Stimulated activated CD8-positive, alpha-beta memory T cell treated with anti-CD3 and anti-CD28 coated beads, Interleukin-15, amount 100 ng/mL, for 24 hours (primary cell): ENCODE measurements around the gene ZNFX1.
"Not testable (repeated sequence)": the region's sequence is repeated elsewhere in the genome, so short reads cannot be mapped to it uniquely, and the experiment has no call there.

Experiments
- DNase-seq: peaks from one replicate; pipeline ENCODE4 v3.0.0-alpha.2; 2020; ENCODE audit warnings: low read depth

Gene ZNFX1

GRCh38 chr20:49248301-49248700 lies 29.6 kb downstream of the ZNFX1 start:
- no peak for DNase-seq

GRCh38 chr20:49247792-49248191 lies 30.1 kb downstream of the ZNFX1 start:
- no peak for DNase-seq

GRCh38 chr20:49247169-49247723 lies 30.6 kb downstream of the ZNFX1 start:
- no peak for DNase-seq

GRCh38 chr20:49245921-49246740 lies 31.7 kb downstream of the ZNFX1 start:
- no peak for DNase-seq

- DNase-seq: no peak
These were observed 40.3 kb downstream of the ZNFX1 start for GRCh38 chr20:49237531-49237930.

- DNase-seq: no peak
These were observed 41.6 kb downstream of the ZNFX1 start for GRCh38 chr20:49236301-49236700.

GRCh38 chr20:49234831-49235230 lies 43.0 kb downstream of the ZNFX1 start:
- DNase-seq: no peak

GRCh38 chr20:49233226-49233625 lies 44.6 kb downstream of the ZNFX1 start:
- no peak for DNase-seq

- DNase-seq: no peak
These were observed 46.4 kb downstream of the ZNFX1 start for GRCh38 chr20:49231471-49231870.

- no peak for DNase-seq
These were observed 47.2 kb downstream of the ZNFX1 start for GRCh38 chr20:49230561-49231133.

GRCh38 chr20:49230021-49230420 lies 47.8 kb downstream of the ZNFX1 start:
- no peak for DNase-seq

- DNase-seq: no peak
These were observed 48.5 kb downstream of the ZNFX1 start for GRCh38 chr20:49229381-49229780.

- DNase-seq: no peak
These were observed 49.2 kb downstream of the ZNFX1 start for GRCh38 chr20:49228676-49229075.

GRCh38 chr20:49225896-49226295 lies 52.0 kb downstream of the ZNFX1 start:
- DNase-seq: no peak

GRCh38 chr20:49219924-49220831 lies 57.7 kb downstream of the ZNFX1 start:
- no peak for DNase-seq

- DNase-seq: peak; percentile 92
These were observed 58.5 kb downstream of the ZNFX1 start, which contains the start of gene DDX27 for GRCh38 chr20:49219091-49219923. Gene DDX27, plus strand, starts transcription at chr20:49219416. Its CDS starts 33 bp downstream, at chr20:49219449.

- DNase-seq: not testable (repeated sequence)
These were observed 59.1 kb downstream of the ZNFX1 start for GRCh38 chr20:49218739-49219090.

- DNase-seq: peak; percentile 98
These were observed 60.8 kb downstream of the ZNFX1 start for GRCh38 chr20:49216991-49217578.

- no peak for DNase-seq
These were observed 62.6 kb downstream of the ZNFX1 start for GRCh38 chr20:49215232-49215631.

GRCh38 chr20:49214571-49214970 lies 63.3 kb downstream of the ZNFX1 start:
- DNase-seq: no peak

GRCh38 chr20:49210757-49211110 lies 67.1 kb downstream of the ZNFX1 start:
- no peak for DNase-seq
